Effector memory CD4-positive, alpha-beta T cell (primary cell): ENCODE results near the gene SH3RF1.

Source experiments
- DNase-seq, 3 donors: peaks; one replicate each; pipeline ENCODE4 v3.0.0-alpha.2; 2020
- H3K27ac ChIP-seq: 2 replicates; pipeline ENCODE4 v1.7.0; 2013; ENCODE audit warnings: mild to moderate bottlenecking, low read length, moderate library complexity; ENCODE audit not compliant: insufficient read depth, poor library complexity, severe bottlenecking
- H3K27me3 ChIP-seq: replicated peaks from 2 replicates; pipeline ENCODE4 v1.7.0; 2013; ENCODE audit warnings: mild to moderate bottlenecking, low read length; ENCODE audit not compliant: insufficient read depth, control insufficient read depth, poor library complexity, severe bottlenecking
- H3K36me3 ChIP-seq: 2 replicates; pipeline ENCODE4 v1.7.0; 2013; ENCODE audit warnings: mild to moderate bottlenecking, low read length, moderate library complexity; ENCODE audit not compliant: control insufficient read depth, insufficient read depth
- H3K4me1 ChIP-seq: 2 replicates; pipeline ENCODE4 v1.7.0; 2013; ENCODE audit warnings: low read length, mild to moderate bottlenecking; ENCODE audit not compliant: control insufficient read depth, insufficient read depth, poor library complexity, severe bottlenecking
- H3K4me3 ChIP-seq: 2 replicates; pipeline ENCODE4 v1.7.0; 2013; ENCODE audit warnings: low read length, low read depth, mild to moderate bottlenecking; ENCODE audit not compliant: insufficient read depth, poor library complexity, severe bottlenecking
- H3K9me3 ChIP-seq: 2 replicates; pipeline ENCODE4 v1.7.0; 2013; ENCODE audit warnings: mild to moderate bottlenecking, low read length, moderate library complexity; ENCODE audit not compliant: control insufficient read depth

SH3RF1 gene

DNA sequence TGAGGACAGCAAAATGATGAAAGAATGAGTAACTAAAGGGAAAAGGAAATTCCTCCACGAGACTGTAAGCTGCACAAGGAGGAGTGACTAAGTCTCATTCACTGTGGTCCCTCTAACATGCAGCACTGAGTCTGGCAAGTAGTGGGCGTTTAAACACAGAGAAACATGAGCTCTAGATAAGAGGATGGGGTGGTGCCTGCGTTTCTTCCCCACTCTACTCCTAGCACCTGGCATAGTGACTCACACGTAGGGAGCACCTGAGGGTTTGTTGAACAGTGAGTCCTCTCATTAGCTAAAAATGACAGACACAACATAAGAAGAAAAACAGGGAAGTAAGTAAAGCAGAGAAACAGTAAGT, 154.9 kb downstream of the SH3RF1 start:
- no peaks in the 10 kb centered on the region for H3K36me3 ChIP-seq

DNA sequence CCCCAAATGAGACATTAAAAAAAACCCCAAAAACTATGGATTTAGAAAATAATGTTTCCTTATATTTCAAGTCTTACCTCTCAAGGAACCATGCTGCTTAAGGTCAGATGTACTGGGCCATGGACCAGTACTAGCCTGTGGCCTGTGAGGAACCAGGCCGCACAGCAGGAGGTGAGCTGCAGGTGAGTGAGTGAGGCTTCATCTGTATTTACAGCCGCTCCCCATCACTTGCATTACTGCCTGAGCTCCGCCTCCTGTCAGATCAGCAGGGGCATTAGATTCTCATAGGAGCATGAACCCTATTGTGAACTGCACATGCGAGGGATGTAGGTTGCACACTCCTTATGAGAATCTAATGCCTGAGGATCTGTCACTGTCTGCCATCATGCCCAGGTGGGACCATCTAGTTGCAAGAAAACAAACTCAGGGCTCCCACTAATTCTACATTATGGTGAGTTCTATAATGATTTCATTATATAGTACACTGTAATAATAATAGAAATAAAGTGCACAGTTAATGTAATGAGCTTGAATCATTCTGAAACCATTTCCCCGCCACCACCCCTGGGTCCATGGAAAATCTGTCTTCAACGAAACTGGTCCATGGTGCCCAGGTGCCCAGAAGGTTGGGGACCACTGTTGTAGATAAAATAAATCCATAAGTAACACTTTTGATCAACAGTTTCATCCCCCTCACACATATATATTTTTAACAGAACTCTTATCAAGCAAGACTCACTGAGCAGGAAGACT, 155.4 kb downstream of the SH3RF1 start:
- no peak overlapping the region for H3K4me3 ChIP-seq
- no peak overlapping the region for H3K27ac ChIP-seq
- no peaks in the 10 kb centered on the region for H3K36me3 ChIP-seq

More for the DNA sequence above, 154.9 kb downstream of the SH3RF1 start:
- Histone ChIP-seq H3K27me3 (no peaks in the 10 kb centered on the region), H3K9me3 (no peaks in the 10 kb centered on the region), H3K27ac (no peak overlapping the region), H3K4me3 (no peak overlapping the region), H3K4me1 (no peaks in the 10 kb centered on the region)
- no peak for DNase-seq

DNA sequence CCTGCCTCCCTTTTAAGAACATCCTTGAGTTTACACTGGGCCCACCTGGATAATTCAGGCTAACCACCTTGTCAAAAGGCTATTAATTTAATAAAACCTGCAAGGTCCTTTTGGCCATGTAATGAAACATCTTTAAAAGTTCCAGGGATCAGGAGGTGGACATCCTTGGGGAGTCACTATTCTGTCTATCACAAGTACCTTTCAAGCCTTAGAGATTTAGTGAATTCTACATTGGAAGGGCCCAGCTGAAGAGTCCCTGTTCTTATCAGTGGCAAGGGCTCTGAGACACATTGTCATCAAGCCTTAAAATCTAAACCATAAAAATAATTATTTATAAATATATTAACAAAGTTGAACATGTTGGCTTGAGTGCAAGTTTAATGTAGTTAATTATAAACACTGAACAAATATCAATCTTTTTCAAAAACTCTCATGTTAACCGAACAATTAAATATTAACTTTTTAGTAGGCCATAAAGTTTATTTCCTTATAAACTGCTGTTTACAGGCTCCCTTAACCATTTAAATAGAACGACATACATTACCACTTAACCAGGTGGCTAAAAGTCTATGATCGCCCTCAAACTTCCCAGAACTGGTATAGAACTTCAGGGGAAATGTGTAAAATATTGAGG, 156.3 kb downstream of the SH3RF1 start:
- no peak for DNase-seq
- Histone ChIP-seq H3K27ac (no peak overlapping the region), H3K4me1 (no peaks in the 10 kb centered on the region), H3K9me3 (no peaks in the 10 kb centered on the region), H3K27me3 (no peaks in the 10 kb centered on the region), H3K36me3 (no peaks in the 10 kb centered on the region), H3K4me3 (no peak overlapping the region)

More for the DNA sequence above, 155.4 kb downstream of the SH3RF1 start:
- Histone ChIP-seq H3K27me3 (no peaks in the 10 kb centered on the region), H3K4me1 (no peaks in the 10 kb centered on the region), H3K9me3 (no peaks in the 10 kb centered on the region)
- DNase-seq, result no peak

DNA sequence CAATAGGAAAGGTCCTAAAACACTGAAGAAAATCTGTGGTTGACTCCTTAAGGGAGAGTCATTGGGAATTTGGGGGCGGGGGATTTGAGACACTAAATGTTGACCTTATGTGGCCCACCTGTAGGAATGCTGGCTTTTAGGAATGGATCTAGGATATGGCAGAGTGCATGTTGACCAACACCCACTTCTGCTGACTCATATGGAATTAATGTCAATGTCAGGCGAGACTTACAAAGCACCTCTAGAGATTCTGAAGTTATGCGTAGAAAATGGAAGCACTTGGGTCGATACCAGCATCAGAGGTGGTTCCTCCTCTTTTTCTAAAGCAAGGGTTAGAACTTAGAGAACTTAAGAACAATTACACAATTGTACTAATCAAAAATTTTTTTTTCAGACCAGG, 160.1 kb downstream of the SH3RF1 start:
- no peak overlapping the region for H3K4me3 ChIP-seq
- H3K4me1 ChIP-seq, result no peaks in the 10 kb centered on the region
- no peaks in the 10 kb centered on the region for H3K9me3 ChIP-seq
- no peak for DNase-seq
- H3K27me3 ChIP-seq, result no peaks in the 10 kb centered on the region
- H3K36me3 ChIP-seq, result no peaks in the 10 kb centered on the region
- no peak overlapping the region for H3K27ac ChIP-seq

DNA sequence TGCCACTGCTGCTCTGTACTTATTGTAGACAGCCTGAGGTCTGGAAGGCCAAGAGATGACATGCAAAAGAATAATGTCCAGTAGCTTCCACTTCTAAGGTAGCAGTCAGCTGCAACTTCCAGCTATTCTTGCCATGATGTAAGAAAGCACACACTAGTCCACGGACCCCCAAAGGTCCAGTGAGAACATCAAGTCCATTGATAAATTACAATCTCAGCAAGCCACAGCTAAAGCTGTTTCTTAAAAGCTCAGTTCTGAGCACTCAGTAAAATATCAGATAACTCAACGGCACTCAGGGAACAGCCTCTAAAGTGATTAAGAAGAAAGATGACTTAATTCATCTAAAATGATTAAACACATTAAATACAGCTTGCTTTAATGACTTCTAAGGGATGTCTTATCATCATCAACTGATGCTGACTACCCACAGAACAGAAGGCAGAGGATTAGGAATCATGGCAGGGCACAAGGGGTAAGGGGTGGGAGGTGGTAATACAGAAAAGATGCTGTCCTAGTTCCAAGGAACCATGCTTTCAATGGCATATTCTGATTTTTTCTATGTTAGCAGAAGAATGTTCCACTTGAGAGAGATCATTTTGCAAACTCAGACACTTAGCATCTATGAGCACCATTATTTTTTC, 161.6 kb downstream of the SH3RF1 start:
- Histone ChIP-seq H3K27ac (no peak overlapping the region), H3K4me1 (no peaks in the 10 kb centered on the region), H3K27me3 (no peaks in the 10 kb centered on the region), H3K9me3 (no peaks in the 10 kb centered on the region), H3K4me3 (no peak overlapping the region), H3K36me3 (no peaks in the 10 kb centered on the region)
- no peak for DNase-seq

DNA sequence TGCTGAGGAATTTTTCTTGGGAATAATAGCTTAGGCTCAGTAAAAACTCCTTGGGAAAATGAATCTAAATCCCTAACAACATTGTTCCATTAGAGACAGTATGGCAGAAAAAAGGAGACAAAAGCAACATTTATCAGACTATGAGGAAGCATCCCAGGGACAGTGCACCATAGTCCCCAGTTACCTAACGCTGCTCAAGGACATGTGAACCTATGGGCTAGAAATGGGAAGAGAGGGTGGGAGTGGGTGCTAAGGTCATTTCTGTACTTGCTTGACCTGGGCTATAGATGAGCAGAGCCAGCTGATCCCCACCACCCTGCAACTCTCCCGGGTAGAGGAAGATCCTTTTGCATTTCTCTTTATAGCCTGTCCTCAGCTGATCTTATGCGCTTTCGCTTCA, 162.5 kb downstream of the SH3RF1 start:
- Histone ChIP-seq H3K27me3 (no peaks in the 10 kb centered on the region), H3K36me3 (no peaks in the 10 kb centered on the region), H3K4me1 (no peaks in the 10 kb centered on the region), H3K9me3 (no peaks in the 10 kb centered on the region), H3K4me3 (no peak overlapping the region), H3K27ac (no peak overlapping the region)
- DNase-seq, result no peak

DNA sequence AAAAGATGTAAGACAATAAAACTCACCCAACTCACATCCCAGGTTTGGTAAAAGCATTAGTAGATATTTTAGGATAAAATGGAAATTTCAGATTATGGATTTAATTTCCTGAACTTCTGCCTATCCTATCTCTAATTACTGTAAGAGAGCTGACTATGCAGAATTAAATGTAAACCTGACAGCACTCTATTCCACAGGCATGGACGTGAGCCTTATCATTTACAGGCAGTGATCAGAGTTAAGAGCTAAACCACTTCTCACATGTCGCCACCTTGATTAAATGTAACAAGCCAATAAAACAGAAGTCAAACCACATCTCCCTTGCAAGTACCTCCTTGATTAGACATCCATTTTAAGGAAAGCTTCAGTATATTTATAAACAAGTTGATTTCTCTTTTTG, 163.2 kb downstream of the SH3RF1 start:
- H3K27ac ChIP-seq, result no peak overlapping the region
- DNase-seq, result no peak
- H3K27me3 ChIP-seq, result no peaks in the 10 kb centered on the region
- no peaks in the 10 kb centered on the region for H3K4me1 ChIP-seq
- no peaks in the 10 kb centered on the region for H3K36me3 ChIP-seq
- no peaks in the 10 kb centered on the region for H3K9me3 ChIP-seq
- H3K4me3 ChIP-seq, result no peak overlapping the region

DNA sequence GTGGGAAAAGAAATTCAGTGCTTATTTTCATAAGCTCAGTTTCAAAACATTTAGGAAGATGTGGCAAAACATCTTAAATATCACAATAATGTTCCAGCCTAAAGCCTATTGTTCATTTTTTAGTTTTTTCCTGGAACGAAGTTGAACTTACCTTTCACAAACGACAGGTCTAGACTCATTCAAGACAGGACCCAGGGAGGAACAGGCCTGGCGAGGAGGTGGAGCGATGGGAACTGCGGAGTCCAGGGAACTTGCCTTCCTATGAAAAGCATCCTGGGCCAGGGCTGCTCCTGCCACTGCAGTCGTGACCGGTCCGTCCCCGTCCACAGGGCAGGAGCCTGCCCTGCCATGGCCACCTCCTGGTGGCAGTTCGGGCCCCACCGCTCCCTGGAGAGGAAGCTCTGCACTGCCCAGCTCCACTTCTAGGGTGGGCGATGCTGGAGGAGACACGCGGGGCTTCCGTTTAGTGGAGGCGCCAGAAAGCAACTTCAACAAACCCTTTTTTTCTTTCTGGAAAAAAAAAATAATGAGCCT, 164.0 kb downstream of the SH3RF1 start:
- Histone ChIP-seq H3K4me3 (no peak overlapping the region), H3K4me1 (no peaks in the 10 kb centered on the region), H3K36me3 (no peaks in the 10 kb centered on the region), H3K9me3 (no peaks in the 10 kb centered on the region), H3K27ac (no peak overlapping the region), H3K27me3 (no peaks in the 10 kb centered on the region)
- DNase-seq, result no peak

DNA sequence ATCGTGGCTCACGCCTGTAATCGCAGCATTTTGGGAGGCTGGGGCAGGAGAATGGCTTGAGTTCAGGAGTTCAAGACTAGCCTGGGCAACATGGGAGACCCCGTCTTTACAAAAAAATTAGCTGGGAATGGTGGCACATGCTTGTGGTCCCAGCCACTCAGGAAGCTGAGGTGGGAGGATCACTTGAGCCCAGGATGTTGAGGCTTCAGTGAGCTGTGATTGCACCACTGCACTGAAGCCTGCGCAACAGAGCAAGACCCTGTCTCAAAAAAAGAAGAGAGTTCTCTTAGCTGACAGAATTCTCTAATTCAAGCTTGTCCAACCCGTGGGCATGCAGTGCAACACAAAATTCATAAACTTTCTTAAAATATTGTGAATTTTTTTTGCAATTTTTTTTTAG, 165.1 kb downstream of the SH3RF1 start:
- H3K9me3 ChIP-seq, result no peaks in the 10 kb centered on the region
- DNase-seq, result no peak
- no peak overlapping the region for H3K27ac ChIP-seq
- no peaks in the 10 kb centered on the region for H3K36me3 ChIP-seq
- no peaks in the 10 kb centered on the region for H3K27me3 ChIP-seq
- H3K4me3 ChIP-seq, result no peak overlapping the region
- H3K4me1 ChIP-seq, result no peaks in the 10 kb centered on the region

DNA sequence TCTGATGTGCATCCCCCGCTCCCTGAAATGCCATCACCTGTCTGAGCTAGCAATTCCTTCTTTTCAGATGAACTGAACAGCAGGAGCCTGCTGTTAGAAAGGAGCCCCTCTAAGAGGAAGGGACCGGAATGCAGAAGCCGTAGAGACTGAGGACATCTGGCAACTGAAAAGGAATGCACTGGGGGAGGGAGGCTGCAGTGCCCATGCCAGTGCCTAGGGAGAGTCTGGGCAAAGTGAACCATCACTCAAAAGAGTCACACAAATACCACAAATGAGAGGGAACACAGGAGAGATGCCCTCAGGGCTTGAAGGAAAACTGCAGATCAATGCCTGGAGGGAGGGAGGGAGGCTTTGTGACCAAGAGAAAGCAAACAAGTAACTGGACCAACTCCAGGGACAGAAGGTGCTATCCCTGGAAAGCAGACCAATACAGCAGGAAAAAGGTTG, 166.8 kb downstream of the SH3RF1 start:
- no peak overlapping the region for H3K4me3 ChIP-seq
- no peak overlapping the region for H3K27ac ChIP-seq
- no peaks in the 10 kb centered on the region for H3K4me1 ChIP-seq
- DNase-seq, result no peak
- no peaks in the 10 kb centered on the region for H3K9me3 ChIP-seq
- no peaks in the 10 kb centered on the region for H3K27me3 ChIP-seq
- no peaks in the 10 kb centered on the region for H3K36me3 ChIP-seq
